IMR-90 (cell line): ENCODE data around the gene CGB1. TPM values are rescaled to one million over a fixed set of nuclear protein-coding genes. Genes with fewer than 3 reads are reported as not detected.
"Not testable (repeated sequence)": the region's sequence is repeated elsewhere in the genome, so short reads cannot be mapped to it uniquely, and the experiment has no call there.

Experiments
- ATAC-seq: fragments of 200-7000 bp; cut with Tn5 transposase; 2 replicates; pipeline ENCODE4 v1.9.1; 2020; ENCODE audit warnings: low read depth, mild to moderate bottlenecking, moderate library complexity
- BruUV-seq: library from RNA; stranded (reverse); fragments of 400-500 nt; replicated peaks from 2 replicates; lab custom pipeline; 2021; lab: Mats Ljungman, UMichigan
- CTCF ChIA-PET: fragments of 300-600 bp; formaldehyde crosslinking; extraction: SDS; loops from one replicate; lab custom pipeline; 2021; ENCODE audit warnings: antibody characterized with exemption; lab: Yijun Ruan, JAX
- POLR2A ChIA-PET: fragments of 300-600 bp; sonication (Branson Sonifier 250); formaldehyde crosslinking; loops from one replicate; lab custom pipeline; 2022; ENCODE audit warnings: antibody characterized with exemption; ENCODE audit not compliant: unreplicated experiment; lab: Charles Lee
- DNase-seq: peaks from one replicate; pipeline ENCODE4 v3.0.0; 2013
- H2AFZ ChIP-seq: replicated peaks from 2 replicates; pipeline ENCODE3; 2013; ENCODE audit warnings: low read length, mild to moderate bottlenecking; ENCODE audit not compliant: poor library complexity
- H2AK5ac ChIP-seq: 2 replicates; pipeline ENCODE4 v1.6.1; 2013; ENCODE audit warnings: low read depth, low read length, inconsistent platforms
- H2AK9ac ChIP-seq: replicated peaks from 2 replicates; pipeline ENCODE3; 2013; ENCODE audit warnings: mild to moderate bottlenecking, low read depth, low read length, moderate library complexity; ENCODE audit not compliant: poor library complexity
- H2BK120ac ChIP-seq: 2 replicates; pipeline ENCODE4 v1.6.1; 2013; ENCODE audit warnings: low read depth, low read length, inconsistent platforms
- H2BK15ac ChIP-seq: 3 replicates; pipeline ENCODE4 v1.6.1; 2013; ENCODE audit warnings: low read depth, low read length, inconsistent platforms
- H2BK20ac ChIP-seq: 2 replicates; pipeline ENCODE4 v1.6.1; 2013; ENCODE audit warnings: low read depth, mild to moderate bottlenecking, inconsistent platforms, low read length, moderate library complexity
- H2BK5ac ChIP-seq: 2 replicates; pipeline ENCODE4 v1.6.1; 2013; ENCODE audit warnings: mild to moderate bottlenecking, low read depth, low read length, inconsistent platforms; ENCODE audit not compliant: poor library complexity, severe bottlenecking
- H3K14ac ChIP-seq: replicated peaks from 2 replicates; pipeline ENCODE4 v1.6.1; 2013; ENCODE audit warnings: low read depth, low read length, inconsistent platforms
- H3K18ac ChIP-seq: 2 replicates; pipeline ENCODE4 v1.6.1; 2013; ENCODE audit warnings: low read depth, low read length, control low read depth
- H3K23ac ChIP-seq: 2 replicates; pipeline ENCODE4 v1.6.1; 2013; ENCODE audit warnings: low read depth, low read length, inconsistent platforms
- H3K27ac ChIP-seq: 2 replicates; pipeline ENCODE4 v1.5.1; 2013; ENCODE audit warnings: mild to moderate bottlenecking, control low read depth, low read length; ENCODE audit not compliant: insufficient read depth
- H3K27me3 ChIP-seq: 2 replicates; pipeline ENCODE4 v1.6.1; 2013; ENCODE audit warnings: low read length; ENCODE audit not compliant: control insufficient read depth, insufficient read depth
- H3K36me3 ChIP-seq: 2 replicates; pipeline ENCODE4 v1.6.1; 2013; ENCODE audit warnings: low read length, mixed read lengths; ENCODE audit not compliant: control insufficient read depth, insufficient read depth
- H3K4ac ChIP-seq: 2 replicates; pipeline ENCODE4 v1.6.1; 2013; ENCODE audit warnings: low read depth, low read length, inconsistent platforms
- H3K4me1 ChIP-seq: 2 replicates; pipeline ENCODE4 v1.6.1; 2013; ENCODE audit warnings: low read length, mixed read lengths; ENCODE audit not compliant: control insufficient read depth, insufficient read depth
- H3K4me2 ChIP-seq: 2 replicates; pipeline ENCODE4 v1.6.1; 2013; ENCODE audit warnings: low read depth, mild to moderate bottlenecking, control low read depth, low read length, moderate library complexity
- H3K4me3 ChIP-seq: 2 replicates; pipeline ENCODE4 v1.5.1; 2013; ENCODE audit warnings: low read depth, mild to moderate bottlenecking, control low read depth, low read length, moderate library complexity; ENCODE audit not compliant: insufficient read depth
- H3K56ac ChIP-seq: 2 replicates; pipeline ENCODE4 v1.6.1; 2013; ENCODE audit warnings: low read length, inconsistent platforms; ENCODE audit not compliant: insufficient read depth; ENCODE audit errors: extremely low read depth
- H3K79me1 ChIP-seq, 2 experiments: 2 replicates each; pipeline ENCODE4 v1.6.1; 2013; ENCODE audit warnings: low read length in 2 of 2, inconsistent platforms in 1 of 2, low read depth in 1 of 2
- H3K9ac ChIP-seq: 2 replicates; pipeline ENCODE4 v1.6.1; 2013; ENCODE audit warnings: low read depth, low read length, control low read depth
- H3K9me1 ChIP-seq: 2 replicates; pipeline ENCODE4 v1.6.1; 2013; ENCODE audit warnings: low read length, inconsistent platforms; ENCODE audit not compliant: insufficient read depth
- H3K9me3 ChIP-seq: 2 replicates; pipeline ENCODE4 v1.6.1; 2013; ENCODE audit warnings: low read length; ENCODE audit not compliant: control insufficient read depth, insufficient read depth
- H4K20me1 ChIP-seq: 2 replicates; pipeline ENCODE4 v1.6.1; 2013; ENCODE audit warnings: low read length, inconsistent platforms; ENCODE audit not compliant: insufficient read depth
- H4K5ac ChIP-seq: 2 replicates; pipeline ENCODE4 v1.6.1; 2013; ENCODE audit warnings: mild to moderate bottlenecking, low read depth, low read length, control low read depth
- H4K8ac ChIP-seq, 2 experiments: 2 replicates each; pipeline ENCODE4 v1.6.1; 2013; ENCODE audit warnings: low read depth in 2 of 2, low read length in 2 of 2, control low read depth in 1 of 2, inconsistent platforms in 1 of 2
- H4K91ac ChIP-seq: 2 replicates; pipeline ENCODE4 v1.6.1; 2013; ENCODE audit warnings: low read depth, low read length, inconsistent platforms; ENCODE audit not compliant: insufficient read depth
- WGBS, 2 experiments: methylation state at CpG; one replicate each; pipeline versions ENCODE4 v1.1.5 to v1.1.7; 2013; ENCODE audit warnings: missing lambda C conversion rate in 2 of 2; ENCODE audit not compliant: insufficient read length in 1 of 2; ENCODE audit errors: extremely low coverage in 2 of 2; 5-methylcytosine and 5-hydroxymethylcytosine counted together
- dilution Hi-C: fragments of 300-500 bp; cut with HindIII; formaldehyde crosslinking; loops from one replicate; pipeline ENCODE4 v1.14.3; 2018; ENCODE audit warnings: low sequenced_read_pairs; ENCODE audit not compliant: unreplicated experiment
- in situ Hi-C: fragments of 300-500 bp; cut with MboI; formaldehyde crosslinking; loops from 3 replicates; pipeline ENCODE4 v1.14.3; 2019; ENCODE audit warnings: low sequenced_read_pairs, inconsistent platforms, mixed read lengths
- intact Hi-C: fragments of 100-400 bp; cut with micrococcal nuclease; formaldehyde crosslinking; loops from 2 replicates; pipeline ENCODE4 v1.10.0; 2022
- polyA plus RNA-seq, 3 experiments: library from polyadenylated mRNA; depleted of rRNA; stranded (reverse); fragments of >200 nt; gene quantifications; 2 replicates each; pipeline ENCODE4 v1.2.3, GENCODE V29; 2012; ENCODE audit warnings: low replicate concordance in 1 of 3
- total RNA-seq: library from RNA; depleted of rRNA; stranded (reverse); fragments of >200 nt; gene quantifications from 2 replicates; pipeline ENCODE4 v1.2.3, GENCODE V29; 2012

Gene CGB1
- total and polyA plus RNA-seq, 2 of the 4 experiments (the other 2 are of a cell fraction), result not detected

- H4K20me1 ChIP-seq, H3K23ac ChIP-seq, POLR2A ChIA-PET, H2BK15ac ChIP-seq, H3K27ac ChIP-seq, H2BK5ac ChIP-seq, H2BK20ac ChIP-seq, H3K56ac ChIP-seq, intact Hi-C loops, H2AFZ ChIP-seq, dilution Hi-C loops, H3K14ac ChIP-seq, H3K9ac ChIP-seq, H3K9me3 ChIP-seq, H2BK120ac ChIP-seq, H3K4ac ChIP-seq, H3K4me1 ChIP-seq, H4K91ac ChIP-seq, H3K9me1 ChIP-seq, ATAC-seq, H2AK5ac ChIP-seq, CTCF ChIA-PET, H3K27me3 ChIP-seq, H3K18ac ChIP-seq, H3K4me3 ChIP-seq, H4K5ac ChIP-seq, H2AK9ac ChIP-seq, H3K36me3 ChIP-seq, BruUV-seq, DNase-seq, H4K8ac ChIP-seq, H3K79me1 ChIP-seq, H3K4me2 ChIP-seq, in situ Hi-C loops: not testable (repeated sequence)
- WGBS, 2 experiments, result no CpG with 5 or more reads among the region's 4 CpGs
These were observed 6.0 kb upstream of the CGB1 start for GRCh38 chr19:49042666-49043065.
